GM12892 (cell line): ENCODE results near the gene OTUD1.

ENCODE experiments used
- DNase-seq: peaks from one replicate; pipeline ENCODE4 v3.0.0; 2011; ENCODE audit not compliant: insufficient read length
- FAIRE-seq: peaks from 2 replicates; lab custom pipeline; 2011; peaks lifted over from hg19 to GRCh38; lab: Jason Lieb, UNC
- POLR2A ChIP-seq: IDR thresholded peaks from 2 replicates; pipeline ENCODE4 v1.6.1; 2011; ENCODE audit warnings: low read depth, low read length, control low read depth
- POLR2AphosphoS5 ChIP-seq: IDR thresholded peaks from 2 replicates; pipeline ENCODE4 v1.6.1; 2011; ENCODE audit warnings: low read depth, low read length, control low read depth
- TAF1 ChIP-seq: IDR thresholded peaks from 2 replicates; pipeline ENCODE4 v1.6.1; 2011; ENCODE audit warnings: low read depth, mild to moderate bottlenecking, control low read depth, low read length, borderline replicate concordance

The OTUD1 gene

GRCh38 chr10:23452033-23452655 is 13.3 kb downstream of the OTUD1 start:
- TF ChIP-seq POLR2AphosphoS5 (no peak), TAF1 (no peak)
- FAIRE-seq = no peak
- no peak for DNase-seq

DNA sequence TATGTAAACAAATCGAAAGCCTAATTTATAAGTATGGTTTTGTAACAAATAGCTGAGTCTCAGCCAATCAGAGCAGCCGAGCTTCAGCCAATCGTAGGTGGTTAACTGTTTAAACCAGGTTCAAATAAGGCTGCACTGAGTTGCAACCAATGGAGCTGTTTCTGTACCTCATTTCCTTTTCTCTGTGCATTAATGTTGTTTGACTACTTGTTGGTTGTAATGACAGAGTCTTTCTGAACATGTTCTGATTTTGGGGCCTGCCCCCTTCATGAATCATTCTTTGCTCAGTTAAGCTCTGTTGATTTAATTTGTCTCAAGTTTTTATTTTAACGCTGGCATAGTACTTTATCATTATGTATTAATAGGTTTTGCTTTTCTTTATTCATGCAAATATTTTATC is 14.6 kb downstream of the OTUD1 start:
- DNase-seq (no peak), FAIRE-seq (no peak)
- TF ChIP-seq POLR2AphosphoS5 = no peak
- TF ChIP-seq TAF1 = no peak

DNA sequence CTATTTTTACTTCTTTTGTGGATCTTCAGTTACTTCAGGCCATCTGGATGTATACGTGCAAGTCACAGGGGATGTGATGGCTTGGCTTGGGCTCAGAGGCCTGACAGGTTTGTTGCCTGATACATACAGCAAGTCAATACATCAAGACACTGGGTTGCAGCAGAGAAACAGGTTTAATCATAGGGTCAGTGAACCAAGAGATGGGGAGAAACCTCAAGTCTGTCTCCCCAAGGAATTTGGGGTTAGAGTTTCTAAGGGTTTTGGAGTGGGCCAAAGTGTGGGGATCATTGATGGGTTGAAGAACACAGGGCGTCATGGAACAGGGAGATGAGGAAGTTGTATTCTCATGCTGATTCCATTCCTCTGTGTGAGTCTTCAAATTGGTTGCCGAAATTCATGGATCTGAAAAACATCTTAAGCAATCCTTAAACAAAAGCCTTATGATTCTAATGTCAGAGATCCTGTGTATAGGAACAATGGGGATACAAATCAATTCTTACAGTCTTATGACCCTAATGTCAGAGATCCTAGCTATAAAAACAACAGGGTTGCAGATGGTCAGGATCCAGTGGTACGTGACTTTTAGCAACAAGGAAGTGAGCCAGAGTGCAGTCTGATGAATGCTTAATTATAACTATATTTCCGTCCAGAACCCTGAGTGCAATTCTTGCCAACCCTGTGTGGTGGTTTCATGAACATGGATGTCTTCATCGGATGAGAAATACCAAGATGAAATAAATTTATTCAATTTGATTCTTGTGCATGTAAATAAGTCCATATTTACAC is 18.9 kb downstream of the OTUD1 start:
- no peak for FAIRE-seq
- TF ChIP-seq TAF1 (no peak), POLR2A (no peak), POLR2AphosphoS5 (no peak)
- DNase-seq = no peak

DNA sequence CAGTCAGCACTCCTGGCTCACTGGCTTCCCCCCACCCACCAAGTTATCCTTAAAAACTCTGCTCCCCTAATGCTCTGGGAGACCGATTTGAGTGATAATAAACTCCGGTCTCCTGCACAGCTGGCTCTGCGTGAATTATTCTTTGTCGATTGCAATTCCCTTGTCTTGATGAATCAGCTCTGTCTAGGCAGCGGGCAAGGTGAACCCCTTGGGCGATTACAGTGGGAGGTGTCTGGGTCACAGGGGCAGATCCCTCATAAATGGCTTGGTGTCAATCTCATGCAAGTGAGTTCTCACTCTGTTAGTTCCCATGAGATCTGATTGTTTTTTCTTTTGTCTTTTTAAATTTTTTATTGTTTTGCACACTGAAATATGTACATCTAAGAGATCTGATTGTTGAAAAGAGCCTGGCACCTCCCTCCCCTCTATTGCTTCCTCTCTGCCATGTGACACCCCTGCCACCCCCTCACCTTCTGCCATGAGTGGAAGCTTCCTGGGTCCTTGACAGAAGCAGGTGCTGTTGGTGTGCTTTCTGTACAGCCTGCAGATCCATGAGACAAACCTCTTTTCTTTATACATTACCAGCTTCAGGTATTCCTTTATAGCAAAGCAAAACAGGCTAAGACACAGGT is 20.5 kb downstream of the OTUD1 start:
- DNase-seq (no peak), FAIRE-seq (no peak)
- TF ChIP-seq POLR2AphosphoS5 = no peak
- no peak for TF ChIP-seq POLR2A
- no peak for TF ChIP-seq TAF1

GRCh38 chr10:23461557-23461956 is 22.7 kb downstream of the OTUD1 start:
- no peak for DNase-seq
- TF ChIP-seq TAF1 = no peak
- TF ChIP-seq POLR2A = no peak
- no peak for TF ChIP-seq POLR2AphosphoS5
- no peak for FAIRE-seq

DNA sequence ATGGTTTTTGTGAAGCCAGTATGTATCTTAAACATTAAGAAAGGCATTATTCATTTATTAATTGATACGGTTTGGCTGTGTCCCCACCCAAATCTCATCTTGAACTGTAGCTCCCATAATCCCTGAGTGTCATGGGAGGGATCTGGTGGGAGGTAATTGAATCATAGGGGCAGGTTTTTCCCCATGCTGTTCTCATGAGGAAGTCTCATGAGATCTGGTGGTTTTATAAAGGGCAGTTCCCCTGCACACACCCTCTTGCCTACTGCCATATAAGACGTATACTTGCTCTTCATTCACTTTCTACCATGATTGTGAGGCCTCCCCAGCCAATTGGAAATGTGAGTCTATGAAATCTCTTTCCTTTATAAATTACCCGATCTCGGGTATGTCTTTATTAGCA is 28.1 kb downstream of the OTUD1 start:
- TF ChIP-seq POLR2A (no peak), TAF1 (no peak), POLR2AphosphoS5 (no peak)
- FAIRE-seq = no peak
- DNase-seq = no peak

DNA sequence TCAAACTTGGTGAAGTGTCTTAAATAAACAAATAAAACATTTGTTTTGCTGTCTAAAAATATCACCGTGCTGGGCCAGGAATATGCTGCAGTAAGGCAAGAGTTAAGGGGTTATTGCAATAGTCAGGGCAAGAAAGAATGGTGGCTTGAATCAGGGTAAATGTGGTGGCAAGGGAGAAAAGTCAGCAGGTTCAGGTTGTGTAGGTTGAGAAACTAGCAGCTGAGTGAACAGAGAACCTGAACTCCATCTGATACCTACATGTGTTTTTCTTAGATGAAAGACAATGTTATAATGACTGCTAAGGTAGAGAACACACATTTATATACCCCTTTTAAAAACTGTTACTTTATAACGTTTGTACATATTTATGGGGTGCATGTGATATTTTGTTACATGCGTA is 28.7 kb downstream of the OTUD1 start:
- no peak for FAIRE-seq
- DNase-seq = no peak
- no peak for TF ChIP-seq POLR2A

DNA sequence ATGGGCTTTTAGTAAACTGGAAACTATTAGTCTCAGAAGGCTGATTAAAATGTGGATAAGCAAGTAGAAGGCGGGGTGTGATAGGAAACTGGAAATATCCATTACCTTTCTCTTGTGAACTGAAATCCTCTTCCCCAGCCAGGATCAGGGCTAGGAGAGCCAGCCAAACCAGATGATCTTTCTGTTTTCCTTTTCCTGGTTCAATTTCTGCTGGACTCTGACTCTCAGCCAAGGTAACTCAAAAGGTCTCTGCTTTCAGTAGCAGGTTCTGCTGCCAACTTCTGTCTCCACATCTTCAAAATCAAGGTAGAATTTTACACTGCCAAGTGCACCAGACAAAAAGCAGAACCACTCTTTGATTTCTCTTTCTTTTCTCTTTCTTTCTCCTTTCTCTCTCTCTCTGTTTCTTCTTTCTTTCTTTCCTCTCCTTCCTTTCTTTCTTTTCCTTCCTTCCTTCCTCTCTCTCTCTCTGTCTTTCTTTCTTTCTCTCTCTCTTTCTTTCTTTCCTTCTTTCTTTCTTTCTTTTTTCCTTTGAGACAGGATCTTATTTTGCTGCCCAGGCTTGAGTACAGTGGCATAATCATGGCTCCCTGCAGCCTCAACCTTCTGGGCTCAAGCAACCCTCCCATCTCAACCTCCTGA is 30.8 kb downstream of the OTUD1 start:
- TF ChIP-seq POLR2A = no peak
- no peak for TF ChIP-seq POLR2AphosphoS5
- TF ChIP-seq TAF1 = no peak
- FAIRE-seq = no peak
- DNase-seq = no peak

- DNase-seq (no peak), FAIRE-seq (no peak)
Measured at GRCh38 chr10:23472181-23472580, 33.3 kb downstream of the OTUD1 start.

GRCh38 chr10:23474081-23474480 is 35.2 kb downstream of the OTUD1 start:
- TF ChIP-seq POLR2AphosphoS5 = no peak
- no peak for TF ChIP-seq POLR2A
- TF ChIP-seq TAF1 = no peak
- FAIRE-seq (no peak), DNase-seq (no peak)

More at GRCh38 chr10:23472181-23472580, 33.3 kb downstream of the OTUD1 start:
- TF ChIP-seq POLR2AphosphoS5 (no peak), TAF1 (no peak), POLR2A (no peak)

DNA sequence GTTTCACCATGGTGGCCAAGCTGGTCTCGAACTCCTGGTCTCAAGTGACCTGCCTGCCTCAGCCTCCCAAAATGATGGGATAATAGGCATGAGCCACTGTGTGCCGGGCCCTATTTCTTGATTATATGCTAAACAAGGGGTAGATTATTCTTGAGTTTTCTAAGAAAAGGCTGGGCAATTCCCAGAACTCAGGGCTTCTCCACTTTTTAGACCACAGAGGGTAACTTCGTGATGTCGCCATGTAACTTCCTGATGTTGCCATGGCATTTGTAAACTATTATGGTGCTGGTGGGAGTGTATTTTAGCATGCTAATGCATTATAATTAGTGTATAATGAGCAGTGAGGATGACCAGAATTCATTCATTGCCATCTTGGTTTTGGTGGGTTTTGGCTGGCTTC is 35.8 kb downstream of the OTUD1 start:
- FAIRE-seq = no peak
- DNase-seq = no peak
- TF ChIP-seq POLR2AphosphoS5 = no peak
- no peak for TF ChIP-seq POLR2A
- TF ChIP-seq TAF1 = no peak

DNA sequence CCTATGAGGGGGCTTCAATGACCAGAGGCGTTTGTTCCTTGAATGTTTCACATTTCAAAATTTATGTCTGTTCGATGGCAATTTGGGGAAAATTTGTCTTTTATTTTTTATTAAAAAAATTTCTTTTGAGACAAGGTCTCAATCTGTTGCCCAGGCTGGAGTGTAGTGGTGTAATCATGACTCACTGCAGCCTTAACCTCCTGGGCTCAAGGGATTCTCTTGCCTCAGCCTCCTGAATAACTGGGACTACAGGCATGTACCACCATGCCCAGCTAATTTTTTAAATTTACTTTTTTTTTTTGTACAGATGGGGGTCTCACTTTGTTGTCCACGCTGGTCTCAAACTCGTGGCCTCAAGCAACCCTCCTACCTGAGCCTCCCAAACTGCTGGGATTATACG is 39.7 kb downstream of the OTUD1 start:
- no peak for FAIRE-seq

More for the DNA sequence above, 39.7 kb downstream of the OTUD1 start:
- no peak for TF ChIP-seq TAF1
- TF ChIP-seq POLR2A = no peak
- no peak for TF ChIP-seq POLR2AphosphoS5
- no peak for DNase-seq
